Left colon (tissue), 2 donors: ENCODE results near the gene PRDM16. TPM values are rescaled to one million over a fixed set of nuclear protein-coding genes. Genes with fewer than 3 reads are reported as not detected.

Experiments
- ATAC-seq: fragments of 200-7000 bp; cut with Tn5 transposase; one replicate; pipeline ENCODE4 v1.9.1; 2020; ENCODE audit warnings: mild to moderate bottlenecking, moderate library complexity
- DNase-seq, 2 donors: peaks; one replicate each; pipeline ENCODE4 v3.0.0-alpha.2; 2020
- intact Hi-C, 2 donors: fragments of 100-400 bp; cut with DNase I in 1 of 2; cut with micrococcal nuclease in 1 of 2; formaldehyde crosslinking; loops; one replicate each; pipeline versions ENCODE4 v1.11.2 to v1.14.0; 2022; cut with DNase I, micrococcal nuclease
- total RNA-seq, 2 donors: library from RNA; stranded (reverse); fragmentation: NEBNext Ultra II Directional; extraction: Animal tissue kit (Norgen Biotek cat#: 25700); gene quantifications; one replicate each; pipeline ENCODE4 v1.2.1, GENCODE V29; 2021
- donor health status: DM: no; HTN: no; CAD: no.
- donor health status: DM: yes; HTN: yes; CAD: no.

PRDM16 gene
- total RNA-seq, 2 donors from 2014 or later = 1.1 to 1.2 TPM

- no peak for ATAC-seq
- no peak for DNase-seq
- intact Hi-C loops = no loop called here
Measured at GRCh38 chr1:3245344-3245743, 176.3 kb downstream of the PRDM16 start.

GRCh38 chr1:3245768-3246167 lies 176.8 kb downstream of the PRDM16 start:
- DNase-seq (no peak), ATAC-seq (no peak)
- intact Hi-C loops = no loop called here

GRCh38 chr1:3246251-3246650 lies 177.2 kb downstream of the PRDM16 start:
- intact Hi-C loops = no loop called here
- ATAC-seq (no peak), DNase-seq (no peak)

GRCh38 chr1:3247521-3248121 lies 178.6 kb downstream of the PRDM16 start:
- intact Hi-C loops = no loop called here
- ATAC-seq = no peak
- no peak for DNase-seq

- ATAC-seq (no peak), DNase-seq (no peak)
- intact Hi-C loops = no loop called here
Measured at GRCh38 chr1:3248155-3249141, 179.4 kb downstream of the PRDM16 start.

GRCh38 chr1:3249231-3249630 lies 180.2 kb downstream of the PRDM16 start:
- DNase-seq (no peak), ATAC-seq (no peak)
- intact Hi-C loops = no loop called here

GRCh38 chr1:3249631-3250501 lies 180.9 kb downstream of the PRDM16 start:
- intact Hi-C loops = no loop called here
- peak in 1 of 2 donors; percentile 24 for DNase-seq
- ATAC-seq = peak; percentile 87

GRCh38 chr1:3250624-3251023 lies 181.6 kb downstream of the PRDM16 start:
- DNase-seq (no peak), ATAC-seq (no peak)
- intact Hi-C loops = no loop called here

- ATAC-seq = peak; percentile 56
- intact Hi-C loops = no loop called here
- no peak for DNase-seq
Measured at GRCh38 chr1:3251099-3251806, 182.2 kb downstream of the PRDM16 start.

- ATAC-seq = peak; percentile 30
- DNase-seq = no peak
- intact Hi-C loops = no loop called here
Measured at GRCh38 chr1:3251807-3252428, 182.9 kb downstream of the PRDM16 start.

- no peak for DNase-seq
- no peak for ATAC-seq
- intact Hi-C loops = no loop called here
Measured at GRCh38 chr1:3255680-3256079, 186.7 kb downstream of the PRDM16 start.

- DNase-seq = no peak
- no peak for ATAC-seq
- intact Hi-C loops = no loop called here
Measured at GRCh38 chr1:3257788-3258187, 188.8 kb downstream of the PRDM16 start.

GRCh38 chr1:3258386-3259003 lies 189.5 kb downstream of the PRDM16 start:
- ATAC-seq (no peak), DNase-seq (no peak)
- intact Hi-C loops = no loop called here

- DNase-seq = no peak
- no peak for ATAC-seq
- intact Hi-C loops = no loop called here
Measured at GRCh38 chr1:3259020-3259419, 190.0 kb downstream of the PRDM16 start.

GRCh38 chr1:3261007-3261968 lies 192.3 kb downstream of the PRDM16 start:
- no peak for ATAC-seq
- intact Hi-C loops = no loop called here
- no peak for DNase-seq

- DNase-seq (no peak), ATAC-seq (no peak)
- intact Hi-C loops = no loop called here
Measured at GRCh38 chr1:3261969-3262579, 193.1 kb downstream of the PRDM16 start.
